Cardiac fibroblast (primary cell): Measurements from ENCODE around the gene KRT7.
"Not testable (repeated sequence)": the region's sequence is repeated elsewhere in the genome, so short reads cannot be mapped to it uniquely, and the experiment has no call there.

Experiments used
- DNase-seq, 2 donors: peaks; one replicate each; pipeline versions ENCODE4 v3.0.0 to v3.0.0-alpha.2; 2010; ENCODE audit warnings: low read depth in 2 of 2
- H3K4me3 ChIP-seq, 2 donors: replicated peaks in 1 of 2; 1 replicate in 1 of 2; 2 replicates in 1 of 2; pipeline ENCODE4 v1.5.1; 2011; ENCODE audit warnings: low read depth in 2 of 2, low read length in 2 of 2, mild to moderate bottlenecking in 2 of 2, moderate library complexity in 1 of 2
- CTCF ChIP-seq: IDR thresholded peaks from one replicate; pipeline ENCODE4 v1.5.1; 2011; ENCODE audit warnings: low read depth, mild to moderate bottlenecking, low read length, inconsistent platforms

Gene KRT7

GRCh38 chr12:52280796-52281560 is 47.9 kb downstream of the KRT7 start:
- peak; percentile 98 to 100 for DNase-seq
- no peak overlapping the region for H3K4me3 ChIP-seq
- TF ChIP-seq CTCF, result no peak

GRCh38 chr12:52284562-52285171 is 51.6 kb downstream of the KRT7 start:
- no peak overlapping the region for H3K4me3 ChIP-seq
- no peak for TF ChIP-seq CTCF
- DNase-seq, result no peak

GRCh38 chr12:52285172-52285745 is 52.2 kb downstream of the KRT7 start:
- no peak for TF ChIP-seq CTCF
- no peak overlapping the region for H3K4me3 ChIP-seq
- DNase-seq, result peak in 1 of 2 donors; percentile 66

- H3K4me3 ChIP-seq, result no peak overlapping the region
- no peak for TF ChIP-seq CTCF
- DNase-seq, result no peak
Measured at GRCh38 chr12:52285851-52286530, 52.9 kb downstream of the KRT7 start.

GRCh38 chr12:52286857-52287785 is 54.1 kb downstream of the KRT7 start:
- not testable (repeated sequence) for H3K4me3 ChIP-seq, DNase-seq

- not testable (repeated sequence) for DNase-seq
Measured at GRCh38 chr12:52287816-52288805, 55.1 kb downstream of the KRT7 start.

GRCh38 chr12:52290483-52291134 is 57.6 kb downstream of the KRT7 start:
- DNase-seq, H3K4me3 ChIP-seq: not testable (repeated sequence)

More at GRCh38 chr12:52287816-52288805, 55.1 kb downstream of the KRT7 start:
- not testable (repeated sequence) for H3K4me3 ChIP-seq
